Measurements from ENCODE around the gene CXCL16.
"Not testable (repeated sequence)": the region's sequence is repeated elsewhere in the genome, so short reads cannot be mapped to it uniquely, and the experiment has no call there.

The CXCL16 gene

GRCh38 chr17:4701116-4701515, 38.6 kb downstream of the CXCL16 start:
- no peak overlapping the region for H3K4me3 ChIP-seq (ENCODE audit: low read depth, low read length)
- DNase-seq (ENCODE audit: low read depth) = no peak
- TF ChIP-seq CTCF (IDR thresholded peaks at IDR 0.05; ENCODE audit: control insufficient read depth, extremely low read depth, insufficient read depth) = no peak

GRCh38 chr17:4699401-4700056, 40.2 kb downstream of the CXCL16 start:
- not testable (repeated sequence) for DNase-seq (ENCODE audit: low read depth); H3K4me3 ChIP-seq (ENCODE audit: low read depth, low read length)

- H3K4me3 ChIP-seq (ENCODE audit: low read depth, low read length) = no peak overlapping the region
- DNase-seq (ENCODE audit: low read depth) = no peak
- no peak for TF ChIP-seq CTCF (IDR thresholded peaks at IDR 0.05; ENCODE audit: control insufficient read depth, extremely low read depth, insufficient read depth)
Measured at GRCh38 chr17:4696437-4696805, 43.3 kb downstream of the CXCL16 start.

- no peak for TF ChIP-seq CTCF (IDR thresholded peaks at IDR 0.05; ENCODE audit: control insufficient read depth, extremely low read depth, insufficient read depth)
Measured at GRCh38 chr17:4693416-4693815, 46.3 kb downstream of the CXCL16 start.

GRCh38 chr17:4691686-4692085, 48.0 kb downstream of the CXCL16 start:
- TF ChIP-seq CTCF (IDR thresholded peaks at IDR 0.05; ENCODE audit: control insufficient read depth, extremely low read depth, insufficient read depth) = no peak
- DNase-seq (ENCODE audit: low read depth) = no peak
- no peak overlapping the region for H3K4me3 ChIP-seq (ENCODE audit: low read depth, low read length)

More at GRCh38 chr17:4693416-4693815, 46.3 kb downstream of the CXCL16 start:
- DNase-seq (ENCODE audit: low read depth) = no peak
- H3K4me3 ChIP-seq (ENCODE audit: low read depth, low read length) = no peak overlapping the region

GRCh38 chr17:4690745-4691144, 49.0 kb downstream of the CXCL16 start:
- H3K4me3 ChIP-seq (ENCODE audit: low read depth, low read length) = no peak overlapping the region
- TF ChIP-seq CTCF (IDR thresholded peaks at IDR 0.05; ENCODE audit: control insufficient read depth, extremely low read depth, insufficient read depth) = no peak
- no peak for DNase-seq (ENCODE audit: low read depth)

- not testable (repeated sequence) for H3K4me3 ChIP-seq (ENCODE audit: low read depth, low read length); DNase-seq (ENCODE audit: low read depth)
Measured at GRCh38 chr17:4689872-4690271, 49.9 kb downstream of the CXCL16 start.

GRCh38 chr17:4683739-4684138, 56.0 kb downstream of the CXCL16 start:
- H3K4me3 ChIP-seq (ENCODE audit: low read depth, low read length); DNase-seq (ENCODE audit: low read depth): not testable (repeated sequence)
